Effector CD4-positive, alpha-beta T cell (primary cell): ENCODE measurements around the gene WDR27.
"Not testable (repeated sequence)": the region's sequence is repeated elsewhere in the genome, so short reads cannot be mapped to it uniquely, and the experiment has no call there.

Experiments used
- DNase-seq: peaks from one replicate; pipeline ENCODE4 v3.0.0-alpha.2; 2020

Gene WDR27

DNA sequence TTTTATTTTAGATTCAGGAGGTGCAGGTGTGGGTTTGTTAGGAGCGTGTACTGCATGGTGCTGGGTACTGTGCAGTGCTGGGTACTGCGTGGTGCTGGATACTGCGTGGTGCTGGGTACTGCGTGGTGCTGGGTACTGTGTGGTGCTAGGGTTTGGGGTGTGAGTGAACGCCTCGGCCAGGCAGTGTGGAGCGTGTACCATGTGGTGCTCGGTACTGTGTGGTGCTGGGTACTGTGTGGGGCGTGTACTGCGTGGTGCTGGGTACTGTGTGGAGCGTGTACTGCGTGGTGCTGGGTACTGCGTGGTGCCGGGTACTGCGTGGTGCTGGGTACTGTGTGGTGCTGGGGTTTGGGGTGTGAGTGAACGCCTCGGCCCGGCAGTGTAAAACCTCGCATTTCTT is 62.9 kb downstream of the WDR27 start:
- DNase-seq = no peak

DNA sequence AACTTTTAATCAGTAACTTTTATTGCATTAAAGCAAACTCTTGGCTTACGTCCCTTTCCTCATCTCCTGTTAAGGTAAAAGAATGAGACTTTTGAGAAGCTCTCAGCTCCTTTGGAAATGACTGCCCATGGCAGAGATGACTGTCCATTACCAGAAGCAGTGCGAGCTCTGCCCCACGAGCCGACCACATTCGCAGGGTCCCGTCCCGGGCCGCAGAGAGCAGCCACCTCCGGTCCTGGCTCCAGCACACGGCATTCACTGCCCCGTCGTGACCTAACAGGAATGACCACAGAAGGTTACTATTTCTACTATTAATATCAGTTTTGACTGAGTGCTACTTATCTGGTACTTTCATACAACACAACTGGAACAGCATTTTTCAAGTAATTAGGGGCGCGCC is 63.4 kb downstream of the WDR27 start:
- no peak for DNase-seq

DNA sequence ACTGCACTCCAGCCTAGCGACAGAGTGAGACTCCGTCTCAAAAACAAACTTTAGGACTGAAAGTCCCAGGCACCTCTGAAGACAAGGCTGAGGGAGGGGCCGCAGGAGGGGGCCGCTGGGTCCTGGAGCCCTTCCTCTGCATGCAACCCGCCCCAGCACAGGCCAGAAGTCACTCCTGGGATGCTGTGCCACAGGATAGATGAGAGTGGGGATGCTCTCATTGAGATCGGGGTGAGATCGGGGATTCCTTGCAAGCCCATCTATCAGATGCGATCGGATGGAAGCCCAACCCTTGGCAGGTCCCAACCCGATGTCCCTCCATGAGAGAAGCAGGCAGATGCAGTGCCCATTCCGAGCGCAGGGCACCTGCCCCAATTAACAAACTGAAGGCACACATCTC is 66.5 kb downstream of the WDR27 start:
- DNase-seq = no peak

DNA sequence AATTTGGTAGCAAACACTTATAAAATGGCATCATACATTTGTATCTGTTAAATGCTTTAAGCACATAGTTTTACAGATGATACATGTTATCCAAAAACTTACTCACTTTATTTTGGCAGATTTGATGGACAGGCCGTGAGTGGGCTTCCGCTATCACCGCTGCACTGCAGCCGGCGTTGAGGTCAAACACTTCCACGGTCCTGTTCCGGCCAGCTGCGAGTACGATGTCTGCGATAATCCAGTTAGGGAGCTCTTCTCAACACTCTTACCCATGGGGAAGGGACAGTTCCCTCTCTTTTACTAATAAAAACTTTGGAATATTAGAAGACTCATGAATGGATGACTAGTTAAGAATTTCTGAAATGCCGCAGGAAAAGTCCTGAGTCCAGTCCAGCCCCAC is 69.0 kb downstream of the WDR27 start:
- DNase-seq = no peak

DNA sequence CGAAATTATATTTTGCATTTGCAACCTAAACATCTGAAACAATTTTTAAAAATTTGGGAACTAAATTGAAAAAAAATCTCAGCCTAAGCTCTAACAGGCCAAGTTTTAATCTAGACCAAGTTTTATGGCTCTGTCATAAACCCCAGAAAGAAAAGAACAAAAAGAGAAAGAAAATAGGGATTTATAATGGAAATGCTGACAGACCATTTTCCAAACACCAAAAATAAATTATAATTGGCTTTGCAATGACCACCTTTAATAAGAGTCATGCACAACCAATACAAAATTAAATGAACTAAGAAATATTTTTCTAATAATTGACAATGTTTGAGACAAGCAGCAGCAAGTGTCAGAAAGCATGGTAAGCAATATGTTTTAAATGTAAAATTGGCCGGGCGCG is 72.6 kb downstream of the WDR27 start:
- no peak for DNase-seq

DNA sequence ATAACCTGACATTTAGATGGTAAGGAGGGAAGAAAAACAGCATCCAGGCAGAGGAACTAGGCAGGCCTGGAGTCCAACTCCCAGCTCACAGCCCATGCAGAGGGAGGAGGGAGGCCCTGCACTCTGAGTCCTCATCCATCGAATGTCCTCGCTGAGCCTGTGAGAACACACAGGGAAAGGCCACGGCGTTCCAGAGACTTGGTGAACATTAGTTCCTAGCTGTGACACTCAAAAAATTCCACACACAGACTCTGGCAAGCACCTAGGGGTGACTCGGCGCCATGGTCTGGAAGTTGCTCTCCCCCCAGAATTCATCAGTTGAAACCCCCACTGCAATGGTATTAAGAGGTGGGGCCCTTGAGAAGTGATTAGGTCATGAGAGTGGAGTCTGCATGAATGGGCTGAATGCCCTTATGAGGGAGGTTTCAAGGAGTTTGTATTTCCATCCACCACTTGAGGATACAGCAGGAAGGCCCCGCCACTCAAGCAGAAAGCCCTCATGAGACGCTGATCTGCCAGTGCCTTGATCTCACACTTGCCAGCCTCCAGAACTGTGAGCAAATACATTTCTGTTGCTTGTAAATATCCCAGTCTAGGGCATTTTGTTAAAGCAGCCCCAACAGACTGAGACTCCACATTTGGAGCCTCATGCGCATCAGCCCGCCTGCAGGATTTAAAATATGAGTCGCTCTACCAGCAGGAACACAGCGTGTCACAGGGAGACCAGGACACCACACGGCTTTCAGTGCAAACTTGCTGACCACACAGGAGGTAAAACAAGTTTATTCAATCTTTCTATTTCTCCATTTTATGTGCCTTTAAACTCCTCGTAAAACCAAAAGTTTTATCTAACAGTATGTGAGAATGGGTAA is 73.9 kb downstream of the WDR27 start:
- DNase-seq = no peak

DNA sequence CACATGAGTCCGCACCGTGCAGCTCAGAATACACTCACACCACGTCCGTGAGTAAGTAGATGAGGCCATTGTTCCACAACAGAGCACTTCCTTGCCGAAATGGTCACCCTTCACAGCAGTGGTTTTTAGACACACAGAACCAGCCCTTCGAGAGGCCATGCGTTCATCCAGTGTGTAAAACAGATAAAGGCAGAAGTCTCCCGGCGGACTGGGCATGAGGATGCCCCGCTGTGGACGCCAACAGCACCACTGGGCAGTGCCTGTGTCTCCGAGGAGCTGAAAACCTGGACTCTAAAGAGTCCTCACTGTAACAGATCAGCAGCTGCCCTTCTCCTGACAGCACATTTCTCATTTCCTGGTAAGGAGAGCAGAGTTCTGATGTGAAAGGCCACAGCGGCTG is 75.2 kb downstream of the WDR27 start:
- DNase-seq = no peak

DNA sequence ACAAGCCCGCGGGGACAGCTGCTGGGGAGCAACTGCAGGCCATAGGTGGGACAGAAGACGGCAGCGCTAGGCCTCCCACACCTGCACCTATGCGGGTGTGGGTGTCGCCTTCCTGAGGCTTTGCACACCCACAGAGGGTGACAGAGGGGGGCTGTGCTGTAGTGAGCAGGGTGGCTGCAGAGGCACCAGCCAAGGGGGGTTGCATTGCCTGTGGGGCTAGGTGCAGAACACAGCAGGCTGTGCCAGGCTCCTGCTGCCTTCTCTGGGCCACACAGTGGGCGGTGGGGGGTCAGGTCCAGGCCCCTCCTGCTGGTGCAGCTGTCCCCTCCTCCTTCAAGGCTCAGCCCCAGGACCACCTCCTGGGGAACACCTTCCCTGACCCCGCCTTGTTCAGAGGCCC is 75.7 kb downstream of the WDR27 start:
- no peak for DNase-seq

DNA sequence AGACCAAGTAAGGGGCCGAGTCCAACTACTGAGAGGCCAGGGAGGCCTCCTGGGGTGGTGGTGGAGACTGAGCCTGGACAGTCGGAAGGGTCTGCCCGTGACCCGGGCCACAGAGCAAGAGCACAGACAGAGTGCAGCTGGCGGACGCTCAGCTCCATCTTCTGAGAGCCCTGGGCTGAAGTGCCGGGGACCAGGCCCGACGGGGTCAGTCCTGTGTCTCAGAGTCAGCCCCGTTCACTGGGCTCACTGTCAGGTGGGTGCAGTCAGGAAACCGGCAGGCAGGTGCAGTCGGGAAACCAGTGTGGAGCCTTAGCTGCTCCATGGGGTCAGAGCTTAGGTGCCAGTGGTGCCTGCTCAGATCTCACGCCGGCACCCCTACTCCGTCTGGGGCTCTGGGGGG is 76.5 kb downstream of the WDR27 start:
- DNase-seq = no peak

DNA sequence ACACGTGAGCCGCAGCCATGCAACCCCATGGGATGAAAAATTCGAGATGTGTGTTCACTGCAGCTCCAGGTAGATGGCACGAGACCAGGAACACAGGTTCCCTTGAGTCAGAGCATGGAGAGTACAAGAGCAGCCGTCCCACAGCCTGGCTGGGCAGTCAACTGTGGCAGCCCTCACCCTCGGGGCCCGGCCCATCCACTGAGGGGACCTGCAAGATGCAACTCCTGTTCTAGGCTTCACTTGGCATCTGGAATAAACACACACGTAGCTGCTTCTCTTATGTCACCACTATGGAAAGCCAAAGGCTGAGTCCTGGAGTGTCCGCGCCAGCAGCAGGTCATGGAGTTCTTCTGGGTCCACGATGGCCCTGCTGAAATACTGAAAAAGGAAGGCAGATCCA is 77.0 kb downstream of the WDR27 start:
- no peak for DNase-seq

DNA sequence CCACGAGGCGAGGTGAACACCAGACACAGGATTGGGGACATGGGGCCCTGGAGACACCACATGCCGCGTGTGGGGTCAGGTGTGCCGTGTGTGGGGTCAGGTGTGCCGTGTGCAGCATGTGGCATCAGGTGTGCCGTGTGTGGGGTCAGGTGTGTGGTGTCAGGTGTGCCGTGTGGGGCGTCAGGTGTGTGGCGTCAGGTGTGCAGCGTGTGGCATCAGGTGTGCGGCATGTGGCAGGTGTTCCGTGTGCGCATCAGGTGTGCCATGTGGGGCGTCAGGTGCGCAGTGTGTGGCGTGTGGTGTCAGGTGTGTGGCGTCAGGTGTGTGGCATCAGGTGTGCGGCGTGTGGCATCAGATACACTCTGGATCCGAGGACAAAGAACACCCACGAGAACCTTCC is 77.9 kb downstream of the WDR27 start:
- DNase-seq = no peak

DNA sequence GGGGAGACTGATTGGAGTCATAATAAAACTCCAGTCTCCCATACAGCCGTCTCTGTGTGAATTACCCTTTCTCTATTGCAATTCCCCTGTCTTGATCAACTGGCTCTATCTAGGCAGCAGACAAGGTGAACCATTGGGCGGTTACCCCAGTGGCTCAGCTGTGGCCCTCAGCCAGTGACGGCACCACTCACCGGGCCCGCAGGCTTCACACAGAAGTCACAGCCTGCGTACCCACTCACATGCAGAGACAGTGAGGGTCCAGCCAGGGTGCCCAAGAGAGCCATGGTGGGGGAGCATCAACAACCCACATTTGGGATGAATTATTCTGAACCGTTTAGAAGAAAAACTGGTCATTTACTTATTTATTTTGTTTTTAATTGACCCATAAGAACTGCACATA is 78.5 kb downstream of the WDR27 start:
- DNase-seq = no peak

DNA sequence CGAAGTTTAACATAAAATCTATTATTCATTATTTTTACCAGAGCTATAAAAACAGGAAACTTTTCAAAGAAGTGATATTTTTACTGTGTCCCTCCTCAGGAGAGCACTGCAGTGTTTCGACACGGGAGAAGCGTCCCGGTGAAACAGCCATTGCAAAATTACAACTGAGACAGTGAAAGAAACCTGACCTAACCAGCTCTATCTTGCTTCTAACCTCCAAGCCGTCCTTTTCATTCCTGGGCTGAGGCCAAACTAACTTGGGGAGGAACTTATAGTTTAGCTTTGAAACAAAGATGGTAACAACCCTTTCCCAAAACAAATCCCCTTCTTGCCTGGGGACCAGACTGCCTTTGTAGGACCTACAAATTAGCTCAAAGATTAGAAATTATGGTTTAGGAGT is 79.2 kb downstream of the WDR27 start:
- no peak for DNase-seq

DNA sequence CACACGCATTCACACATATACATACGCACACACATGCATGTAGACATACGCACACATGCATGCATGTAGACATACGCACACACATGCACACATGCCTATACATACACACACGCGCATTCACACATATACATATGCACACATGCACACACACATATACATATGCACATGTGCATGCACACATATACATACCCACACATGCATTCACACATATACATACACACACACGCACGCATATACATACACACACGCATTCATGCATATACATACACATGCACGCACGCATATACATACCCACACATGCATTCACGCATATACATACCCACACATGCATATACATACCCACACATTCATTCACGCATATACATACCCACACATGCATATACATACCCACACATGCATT is 80.5 kb downstream of the WDR27 start:
- no peak for DNase-seq

DNA sequence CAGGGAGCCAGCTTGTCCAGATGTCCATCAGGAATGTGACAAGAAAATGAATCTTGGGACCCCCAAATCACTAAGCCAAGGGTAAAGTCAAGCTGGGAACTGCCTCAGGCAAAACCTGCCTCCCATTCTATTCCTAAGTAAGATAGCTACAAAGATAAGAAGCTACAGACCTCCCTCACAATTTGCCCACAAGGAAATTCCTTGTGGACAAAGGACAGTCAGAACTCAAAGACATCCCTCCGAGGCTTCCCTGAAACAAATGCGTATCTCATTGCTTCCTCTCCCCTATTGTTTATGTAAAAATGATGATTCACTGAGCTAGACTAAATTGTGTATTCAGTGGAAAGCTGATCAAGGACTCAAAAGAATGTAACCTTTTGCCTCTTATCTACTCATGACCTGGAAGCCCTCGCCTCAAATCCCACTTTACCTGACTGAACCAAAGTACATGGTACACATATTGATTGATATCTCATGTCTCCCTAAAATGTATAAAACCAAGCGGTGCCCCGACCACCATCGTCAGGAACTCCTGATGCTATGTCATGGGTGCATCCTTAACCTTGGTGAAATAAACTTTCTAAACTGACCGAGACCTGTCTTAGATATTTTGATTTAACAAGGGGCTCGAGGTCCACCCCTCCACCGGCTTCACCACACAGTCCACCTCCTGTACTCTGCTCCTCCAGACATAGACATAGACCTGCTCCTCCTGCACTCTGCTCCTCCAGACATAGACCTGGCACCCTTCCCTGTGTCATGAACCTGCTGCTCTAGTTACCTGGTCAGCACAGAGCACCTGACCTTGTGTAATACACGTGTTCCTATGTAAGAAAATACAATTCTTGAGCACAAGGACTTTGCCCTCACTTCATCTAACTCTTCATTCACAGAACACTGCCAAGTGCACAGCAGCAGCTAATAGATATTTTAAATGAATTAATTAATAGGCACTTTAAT is 81.4 kb downstream of the WDR27 start:
- DNase-seq = no peak

DNA sequence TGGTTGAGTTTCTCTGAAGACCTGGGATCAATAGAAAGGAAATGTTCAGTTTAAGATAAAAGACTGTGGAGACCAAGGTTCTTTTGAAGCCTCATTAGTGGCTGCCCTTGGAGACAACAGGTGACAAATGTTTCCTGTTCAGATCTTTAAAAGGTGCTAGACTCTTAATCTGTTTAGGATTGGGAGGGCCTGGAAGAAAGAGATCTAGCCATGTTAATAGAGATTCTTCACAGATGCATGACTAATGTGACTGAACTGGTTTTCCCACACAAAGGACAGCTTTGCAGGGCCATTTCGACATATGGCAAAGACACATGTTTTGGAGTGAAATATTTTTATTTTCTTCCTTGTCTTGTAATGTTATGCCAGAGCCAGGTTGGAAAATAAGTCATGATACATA is 82.2 kb downstream of the WDR27 start:
- DNase-seq = no peak

DNA sequence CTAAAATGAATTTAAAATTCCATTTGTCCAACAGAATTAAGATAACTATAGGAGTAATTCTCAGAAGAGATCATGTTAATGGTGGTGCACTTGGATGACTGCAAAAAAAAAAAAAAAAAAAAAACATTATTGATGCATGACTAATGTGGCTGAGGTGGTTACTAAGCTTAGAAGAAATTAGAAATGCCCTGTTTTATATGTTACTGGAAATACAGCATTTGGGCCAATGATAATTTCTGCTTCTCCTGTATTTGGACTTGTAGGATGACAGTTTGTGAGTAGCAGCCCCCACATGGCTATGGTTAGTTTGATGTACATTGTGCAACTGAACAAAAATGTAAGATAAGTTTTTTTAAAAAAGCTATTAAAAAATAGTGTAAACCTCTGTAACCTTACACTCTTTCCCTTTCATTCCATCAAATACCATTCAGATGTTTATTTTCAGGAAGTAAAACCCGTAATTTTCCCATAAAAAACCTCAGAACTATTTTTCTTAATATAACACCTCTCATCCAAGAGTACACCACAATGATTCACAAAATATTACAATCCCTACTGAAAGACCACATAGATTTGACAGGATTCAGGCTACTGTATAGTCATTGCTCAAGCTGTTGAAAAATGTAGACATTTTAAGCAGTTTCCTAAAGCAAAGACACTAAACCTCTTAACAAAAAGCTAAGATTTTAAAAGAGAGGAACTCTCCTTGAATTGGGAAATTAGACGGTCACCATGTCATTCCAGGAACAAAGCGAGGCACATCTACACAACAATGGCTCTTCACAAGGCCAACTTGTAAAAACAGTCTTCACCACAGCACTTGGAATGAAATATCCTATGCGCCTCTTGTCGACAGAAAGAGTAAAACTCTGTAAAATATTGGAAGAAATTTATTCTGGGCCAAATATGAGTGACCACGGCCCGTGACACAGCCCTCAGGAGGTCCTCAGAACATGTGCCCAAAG is 83.0 kb downstream of the WDR27 start:
- DNase-seq = no peak

DNA sequence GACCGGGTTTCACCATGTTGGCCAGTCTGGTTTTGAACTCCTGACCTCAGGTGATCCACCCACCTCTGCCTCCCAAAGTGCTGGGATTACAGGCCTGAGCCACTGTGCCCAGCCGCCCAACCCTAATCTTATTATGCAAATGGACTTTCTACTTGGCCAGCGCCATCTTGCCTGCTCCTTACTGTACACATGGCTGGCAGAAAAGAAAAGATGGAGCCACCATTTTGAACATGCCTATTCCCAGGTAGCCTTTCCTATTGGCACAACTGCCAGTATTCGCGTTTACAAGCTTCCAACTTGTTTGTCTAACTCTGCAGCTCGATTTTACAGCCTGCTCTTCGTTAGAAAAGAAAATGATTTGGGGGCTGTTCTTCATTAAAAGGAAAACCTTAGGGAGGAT is 84.3 kb downstream of the WDR27 start:
- no peak for DNase-seq

DNA sequence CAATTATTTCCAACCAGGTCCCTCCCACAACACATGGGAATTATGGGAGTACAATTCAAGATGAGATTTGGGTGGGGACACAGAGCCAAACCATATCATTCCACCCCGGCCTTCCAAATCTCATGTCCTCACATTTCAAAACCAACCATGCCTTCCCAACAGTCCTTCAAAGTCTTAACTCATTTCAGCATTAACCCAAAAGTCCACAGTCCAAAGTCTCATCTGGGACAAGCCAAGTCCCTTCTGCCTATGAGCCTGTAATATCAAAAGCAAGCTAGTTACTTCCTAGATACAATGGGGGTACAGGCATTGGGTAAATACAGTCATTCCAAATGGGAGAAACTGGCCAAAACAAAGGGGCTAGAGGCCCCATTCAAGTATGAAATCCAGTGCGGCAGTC is 93.2 kb downstream of the WDR27 start:
- DNase-seq = not testable (repeated sequence)

DNA sequence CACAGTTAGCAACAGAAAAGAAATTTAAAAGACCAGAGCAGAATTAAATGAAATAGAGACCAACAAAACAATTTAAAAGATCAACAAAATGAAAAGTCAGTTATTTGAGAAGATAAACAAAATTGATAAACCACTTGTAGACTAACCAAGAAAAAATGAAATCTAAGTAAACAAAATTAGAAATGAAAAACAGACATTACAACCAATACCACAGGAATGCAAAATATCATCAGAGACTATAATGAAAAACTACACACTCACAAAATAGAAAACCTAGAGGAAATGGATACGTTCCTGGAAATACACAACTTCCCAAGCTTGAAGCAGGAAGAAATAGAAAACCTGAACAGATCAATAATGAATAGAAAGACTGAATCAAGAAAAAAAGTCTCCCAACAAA is 97.8 kb downstream of the WDR27 start:
- no peak for DNase-seq

DNA sequence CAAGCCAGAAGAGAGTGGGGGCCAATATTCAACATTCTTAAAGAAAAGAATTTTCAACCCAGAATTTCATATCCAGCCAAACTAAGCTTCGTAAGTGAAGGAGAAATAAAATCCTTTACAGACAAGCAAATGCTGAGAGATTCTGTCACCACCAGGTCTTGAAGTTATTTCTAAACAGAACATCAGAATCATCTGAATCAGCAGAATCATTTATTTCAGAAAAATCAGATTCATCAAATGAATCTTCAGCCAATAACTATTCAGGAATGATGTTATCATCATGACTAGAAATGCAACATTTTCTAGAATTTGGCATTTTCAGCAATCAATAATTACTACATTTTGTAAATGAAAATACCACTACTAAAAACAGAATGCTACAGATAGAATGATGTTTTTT is 100.7 kb downstream of the WDR27 start:
- DNase-seq = not testable (repeated sequence)

DNA sequence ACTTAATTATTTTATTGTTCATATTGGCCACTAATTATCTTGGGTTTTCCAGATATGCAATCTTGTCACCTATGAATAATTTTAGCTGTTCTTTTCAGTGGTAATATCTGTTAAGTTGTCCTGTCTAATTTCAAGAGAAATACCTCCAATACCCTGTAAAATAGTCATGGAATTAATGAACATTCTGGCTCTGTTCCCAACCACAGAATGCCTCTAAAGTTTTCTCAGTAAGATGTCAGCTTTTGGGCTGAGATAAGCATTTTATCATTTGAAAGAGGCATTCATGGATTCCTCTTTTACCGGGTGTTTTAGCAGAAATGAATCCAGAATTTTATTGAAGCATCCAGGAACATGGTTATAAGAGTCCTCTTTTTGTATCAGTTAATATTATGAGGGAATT is 109.3 kb downstream of the WDR27 start:
- DNase-seq = no peak

DNA sequence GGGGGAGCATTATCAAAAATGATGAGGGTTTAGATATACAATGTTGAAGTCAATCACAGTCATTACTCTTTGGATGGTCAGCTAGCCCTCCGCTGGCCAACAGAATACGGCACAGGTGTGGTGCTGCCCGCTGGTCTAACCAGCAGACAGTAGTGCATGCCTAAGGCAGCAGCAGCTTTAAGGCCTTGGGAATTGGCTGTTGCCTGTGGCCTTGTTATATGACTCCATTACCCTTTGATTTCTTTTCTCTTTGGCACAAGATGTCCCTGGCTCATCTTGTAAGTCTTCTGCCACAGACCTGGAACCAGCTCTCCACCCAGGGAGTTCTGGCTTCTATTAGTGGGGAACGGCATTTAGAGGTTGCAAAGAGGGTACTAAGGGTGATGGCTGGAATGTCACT is 110.2 kb downstream of the WDR27 start:
- no peak for DNase-seq
